ENCODE measurements around the gene LRRC34.

The LRRC34 gene

GRCh38 chr3:169812332-169813235 is at the start of gene LRRC34, which contains the start of gene LRRIQ4:
LRRC34 (minus strand) TSS chr3:169812904; CDS start chr3:169812548, 356 bp downstream.
LRRIQ4 (plus strand) TSS chr3:169812870; CDS start chr3:169821922, 9,052 bp downstream.
- peak; percentile 73 for DNase-seq (ENCODE audit: low read depth)
- H3K4me3 ChIP-seq (ENCODE audit: low read length) = peak within 1 kb of the TSS; percentile 64
- TF ChIP-seq, protein P1, sequence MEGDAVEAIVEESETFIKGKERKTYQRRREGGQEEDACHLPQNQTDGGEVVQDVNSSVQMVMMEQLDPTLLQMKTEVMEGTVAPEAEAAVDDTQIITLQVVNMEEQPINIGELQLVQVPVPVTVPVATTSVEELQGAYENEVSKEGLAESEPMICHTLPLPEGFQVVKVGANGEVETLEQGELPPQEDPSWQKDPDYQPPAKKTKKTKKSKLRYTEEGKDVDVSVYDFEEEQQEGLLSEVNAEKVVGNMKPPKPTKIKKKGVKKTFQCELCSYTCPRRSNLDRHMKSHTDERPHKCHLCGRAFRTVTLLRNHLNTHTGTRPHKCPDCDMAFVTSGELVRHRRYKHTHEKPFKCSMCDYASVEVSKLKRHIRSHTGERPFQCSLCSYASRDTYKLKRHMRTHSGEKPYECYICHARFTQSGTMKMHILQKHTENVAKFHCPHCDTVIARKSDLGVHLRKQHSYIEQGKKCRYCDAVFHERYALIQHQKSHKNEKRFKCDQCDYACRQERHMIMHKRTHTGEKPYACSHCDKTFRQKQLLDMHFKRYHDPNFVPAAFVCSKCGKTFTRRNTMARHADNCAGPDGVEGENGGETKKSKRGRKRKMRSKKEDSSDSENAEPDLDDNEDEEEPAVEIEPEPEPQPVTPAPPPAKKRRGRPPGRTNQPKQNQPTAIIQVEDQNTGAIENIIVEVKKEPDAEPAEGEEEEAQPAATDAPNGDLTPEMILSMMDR (conservative IDR thresholded peaks at IDR 0.05; ENCODE audit: low read length) = no peak

DNA sequence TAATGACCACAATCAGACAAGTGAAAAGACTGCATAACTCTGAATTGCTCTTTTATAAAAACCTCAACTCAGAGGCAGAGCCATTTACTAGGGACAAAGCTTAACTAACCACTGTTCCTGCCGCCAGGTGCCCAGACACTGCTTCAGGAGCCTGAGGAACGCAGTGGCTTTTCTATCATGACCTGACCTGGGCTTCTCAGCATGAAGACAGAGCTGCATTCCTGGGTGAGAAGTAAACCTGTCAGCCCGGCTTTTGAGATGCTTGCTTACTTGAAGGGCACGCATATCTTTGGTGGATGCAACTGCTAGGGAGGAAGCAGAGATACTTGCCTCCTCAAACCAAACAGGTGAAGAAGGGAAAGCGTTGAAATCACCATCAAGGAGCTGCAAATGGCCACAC is 49.2 kb upstream of the LRRC34 start:
- DNase-seq (ENCODE audit: low read depth) = no peak
- TF ChIP-seq, protein P1 (conservative IDR thresholded peaks at IDR 0.05; ENCODE audit: low read length) = no peak
- no peak overlapping the region for H3K4me3 ChIP-seq (ENCODE audit: low read length)

DNA sequence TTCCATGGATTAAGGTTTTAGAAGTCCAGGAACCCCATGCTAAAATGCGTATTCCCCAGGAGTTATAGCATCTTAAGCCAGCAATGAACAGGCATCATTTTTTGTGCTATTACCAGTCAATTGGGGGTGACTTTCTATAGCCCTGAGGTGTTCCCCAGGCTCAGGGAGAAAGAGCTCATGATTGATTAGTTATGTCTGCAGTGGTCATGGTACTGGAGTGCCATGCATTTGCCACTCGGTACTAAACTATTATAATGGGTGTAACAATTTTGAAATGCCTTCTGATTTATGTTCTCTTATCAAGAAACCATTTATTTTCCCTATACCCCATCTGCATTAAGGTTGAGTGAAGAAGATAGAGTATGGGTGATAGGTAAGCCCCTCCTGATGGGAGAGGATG is 45.1 kb upstream of the LRRC34 start:
- DNase-seq (ENCODE audit: low read depth) = no peak
- no peak overlapping the region for H3K4me3 ChIP-seq (ENCODE audit: low read length)
- TF ChIP-seq, protein P1 (conservative IDR thresholded peaks at IDR 0.05; ENCODE audit: low read length) = no peak

GRCh38 chr3:169855514-169855913 is 42.8 kb upstream of the LRRC34 start:
- no peak for DNase-seq (ENCODE audit: low read depth)
- H3K4me3 ChIP-seq (ENCODE audit: low read length) = no peak overlapping the region
- TF ChIP-seq, protein P1 (conservative IDR thresholded peaks at IDR 0.05; ENCODE audit: low read length) = no peak

DNA sequence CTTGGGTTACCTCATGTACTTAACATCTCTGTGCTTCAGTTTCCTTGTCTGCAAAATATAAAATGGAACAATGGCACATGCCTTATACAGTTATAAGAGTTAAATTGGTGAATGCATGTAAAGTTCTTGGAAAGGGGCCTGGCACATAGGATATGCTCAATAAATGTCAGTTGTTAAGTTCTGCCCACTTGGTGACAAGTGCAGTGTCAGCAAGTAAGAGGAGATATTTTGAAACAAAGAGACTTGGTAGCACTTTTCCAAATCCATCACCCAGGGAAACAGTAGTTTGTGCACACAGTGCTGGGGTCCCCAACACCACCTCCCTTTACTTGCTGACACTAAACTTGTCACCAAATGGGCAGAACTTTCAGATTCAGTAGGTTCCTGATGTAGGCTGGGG is 37.9 kb upstream of the LRRC34 start:
- no peak overlapping the region for H3K4me3 ChIP-seq (ENCODE audit: low read length)
- TF ChIP-seq, protein P1 (conservative IDR thresholded peaks at IDR 0.05; ENCODE audit: low read length) = no peak
- no peak for DNase-seq (ENCODE audit: low read depth)

DNA sequence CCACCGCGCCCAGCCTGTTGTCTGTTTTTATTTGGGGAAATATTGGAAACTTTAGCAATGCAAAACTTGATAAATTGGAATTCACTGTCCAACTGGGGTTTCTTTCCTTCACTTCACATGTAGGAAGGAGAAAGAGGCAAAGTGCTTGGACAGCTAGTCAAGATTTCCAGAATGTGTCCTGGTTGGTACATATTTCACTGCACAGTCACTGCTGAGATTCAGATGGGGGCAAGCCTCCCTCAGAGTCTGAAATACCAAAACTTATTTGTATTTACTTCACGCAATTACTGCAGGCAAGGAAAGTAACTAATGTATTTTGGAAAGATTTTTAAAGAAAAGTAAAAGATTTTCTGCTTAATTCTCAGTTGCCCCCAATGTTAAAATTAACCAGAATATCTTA is 36.0 kb upstream of the LRRC34 start:
- H3K4me3 ChIP-seq (ENCODE audit: low read length) = no peak overlapping the region
- DNase-seq (ENCODE audit: low read depth) = no peak
- TF ChIP-seq, protein P1 (conservative IDR thresholded peaks at IDR 0.05; ENCODE audit: low read length) = no peak

- TF ChIP-seq, protein P1 (conservative IDR thresholded peaks at IDR 0.05; ENCODE audit: low read length) = no peak
- H3K4me3 ChIP-seq (ENCODE audit: low read length) = no peak overlapping the region
- DNase-seq (ENCODE audit: low read depth) = no peak
Measured at GRCh38 chr3:169847896-169848295, 35.2 kb upstream of the LRRC34 start.

All from AG10803 (cell line).